PC-3 (cell line): Measurements from ENCODE around the gene ARL4D. TPM values are rescaled to one million over a fixed set of nuclear protein-coding genes. Genes with fewer than 3 reads are reported as not detected.

Source experiments
- ATAC-seq: fragments of 200-7000 bp; cut with Tn5 transposase; 2 replicates; pipeline ENCODE4 v1.9.1; 2020; ENCODE audit warnings: mild to moderate bottlenecking, moderate library complexity
- BruUV-seq: library from RNA; stranded (reverse); fragments of 400-500 nt; replicated peaks from 2 replicates; lab custom pipeline; 2021; lab: Mats Ljungman, UMichigan
- CTCF ChIA-PET: fragments of 300-600 bp; sonication (Branson Sonifier 250); formaldehyde crosslinking; loops from one replicate; lab custom pipeline; 2022; ENCODE audit warnings: antibody characterized with exemption; lab: Charles Lee
- POLR2A ChIA-PET: fragments of 300-600 bp; sonication (Branson Sonifier 250); formaldehyde crosslinking; loops from one replicate; lab custom pipeline; 2022; ENCODE audit warnings: antibody characterized with exemption; ENCODE audit not compliant: unreplicated experiment; lab: Charles Lee
- DNase-seq: peaks from one replicate; pipeline ENCODE4 v3.0.0-alpha.2; 2015
- H2AFZ ChIP-seq: fragments of 300-600 bp; sonication (generic); 2 replicates; pipeline ENCODE4 v1.6.0; 2016; ENCODE audit warnings: antibody characterized with exemption, low read length
- H3F3A ChIP-seq: fragments of 300-600 bp; sonication (generic); one replicate; pipeline ENCODE4 v1.6.0; 2017; ENCODE audit warnings: antibody characterized with exemption, low read length, control low read depth, mild to moderate bottlenecking; ENCODE audit not compliant: unreplicated experiment
- H3K27ac ChIP-seq: fragments of 300-600 bp; sonication (generic); 2 replicates; pipeline ENCODE4 v1.5.1; 2016; ENCODE audit warnings: mild to moderate bottlenecking, low read length
- H3K27me3 ChIP-seq: fragments of 300-600 bp; sonication (generic); 2 replicates; pipeline ENCODE4 v1.6.1; 2016; ENCODE audit warnings: low read length, mixed read lengths
- H3K36me3 ChIP-seq: fragments of 300-600 bp; sonication (generic); 2 replicates; pipeline ENCODE4 v1.6.1; 2016; ENCODE audit warnings: low read depth, mixed run types, low read length, mixed read lengths
- H3K4me1 ChIP-seq: fragments of 300-600 bp; sonication (generic); 2 replicates; pipeline ENCODE4 v1.5.1; 2016; ENCODE audit warnings: low read length; ENCODE audit not compliant: insufficient read depth
- H3K4me2 ChIP-seq: fragments of 300-600 bp; sonication (generic); 2 replicates; pipeline ENCODE4 v1.6.0; 2016; ENCODE audit warnings: low read length
- H3K4me3 ChIP-seq: fragments of 300-600 bp; sonication (generic); 2 replicates; pipeline ENCODE4 v1.5.1; 2016; ENCODE audit warnings: mild to moderate bottlenecking, low read length, mixed read lengths
- H3K79me2 ChIP-seq: fragments of 300-600 bp; sonication (generic); 2 replicates; pipeline ENCODE4 v1.6.1; 2017; ENCODE audit warnings: low read length, mixed read lengths
- H3K9ac ChIP-seq: fragments of 300-600 bp; sonication (generic); 2 replicates; pipeline ENCODE4 v1.6.0; 2016; ENCODE audit warnings: mild to moderate bottlenecking, low read length
- H3K9me2 ChIP-seq: fragments of 300-600 bp; sonication (generic); replicated peaks from 2 replicates; pipeline ENCODE4 v1.6.1; 2016; ENCODE audit warnings: mixed run types, low read length, mixed read lengths
- H3K9me3 ChIP-seq: fragments of 300-600 bp; sonication (generic); 2 replicates; pipeline ENCODE4 v1.6.1; 2016; ENCODE audit warnings: low read length, mixed read lengths
- H4K20me1 ChIP-seq: fragments of 300-600 bp; sonication (generic); 2 replicates; pipeline ENCODE4 v1.6.1; 2016; ENCODE audit warnings: low read length, mixed read lengths
- CTCF ChIP-seq: fragments of 300-600 bp; sonication (generic); conservative IDR thresholded peaks from 2 replicates; pipeline ENCODE4 v1.5.1; 2017; ENCODE audit warnings: antibody characterized with exemption, low read depth, mild to moderate bottlenecking, low read length
- EZH2 ChIP-seq: fragments of 300-600 bp; sonication (generic); IDR thresholded peaks from one replicate; pipeline ENCODE4 v1.6.1; 2017; ENCODE audit warnings: antibody characterized with exemption, mild to moderate bottlenecking, low read length; ENCODE audit not compliant: unreplicated experiment
- EZH2phosphoT487 ChIP-seq: fragments of 300-600 bp; sonication (generic); IDR thresholded peaks from 2 replicates; pipeline ENCODE4 v1.6.1; 2018; ENCODE audit warnings: mild to moderate bottlenecking, antibody characterized with exemption, low read length, borderline replicate concordance
- intact Hi-C: fragments of 100-400 bp; cut with micrococcal nuclease; formaldehyde crosslinking; loops from 2 replicates; pipeline ENCODE4 v1.9.0; 2023
- total RNA-seq: library from RNA; depleted of rRNA; stranded (reverse); fragments of >200 nt; gene quantifications from 2 replicates; pipeline ENCODE4 v1.2.3, GENCODE V29; 2014

Gene ARL4D
- total RNA-seq, 1 experiment from 2014 or later = 14.3 TPM

GRCh38 chr17:43430936-43431713 is 32.3 kb downstream of the ARL4D start:
- no peak overlapping the region for H2AFZ ChIP-seq
- H3K79me2 ChIP-seq = no peaks in the 10 kb centered on the region
- H3K4me2 ChIP-seq = no peak overlapping the region
- peaks cover 18% of the 10 kb centered on the region for H3K4me1 ChIP-seq
- no peaks in the 10 kb centered on the region for H3F3A ChIP-seq
- ChIA-PET POLR2A (no interaction called here), CTCF (no interaction called here)
- no peak overlapping the region for H3K9ac ChIP-seq
- H3K9me3 ChIP-seq = no peaks in the 10 kb centered on the region
- no peaks in the 10 kb centered on the region for H3K36me3 ChIP-seq
- no peak for DNase-seq
- no peaks in the 10 kb centered on the region for H4K20me1 ChIP-seq
- TF ChIP-seq EZH2phosphoT487 (no peak), CTCF (no peak), EZH2 (no peak)
- intact Hi-C loops = no loop called here
- no peak overlapping the region for H3K4me3 ChIP-seq
- H3K9me2 ChIP-seq = no peaks in the 10 kb centered on the region
- no peak overlapping the region for H3K27ac ChIP-seq
- ATAC-seq = no peak
- H3K27me3 ChIP-seq = no peaks in the 10 kb centered on the region
- BruUV-seq = no TSS peak

GRCh38 chr17:43431714-43432523 is 33.1 kb downstream of the ARL4D start:
- Histone ChIP-seq H3K27ac (no peak overlapping the region), H3K9me2 (no peaks in the 10 kb centered on the region), H3F3A (no peaks in the 10 kb centered on the region), H3K4me3 (no peak overlapping the region), H3K4me2 (no peak overlapping the region), H3K9me3 (no peaks in the 10 kb centered on the region), H3K27me3 (no peaks in the 10 kb centered on the region), H2AFZ (no peak overlapping the region), H3K9ac (no peak overlapping the region), H4K20me1 (no peaks in the 10 kb centered on the region), H3K79me2 (no peaks in the 10 kb centered on the region), H3K4me1 (peaks cover 18% of the 10 kb centered on the region), H3K36me3 (no peaks in the 10 kb centered on the region)
- POLR2A ChIA-PET = no interaction called here
- intact Hi-C loops = no loop called here
- BruUV-seq = no TSS peak
- TF ChIP-seq EZH2phosphoT487 (no peak), EZH2 (no peak), CTCF (no peak)
- DNase-seq (no peak), ATAC-seq (no peak)
- CTCF ChIA-PET = no interaction called here
